ENCODE data around the gene ATP5PD. TPM values are rescaled to one million over a fixed set of nuclear protein-coding genes. Genes with fewer than 3 reads are reported as not detected.

ATP5PD gene
- total and polyA plus RNA-seq, 2 of the 13 experiments (the other 11 are each of a cell fraction or from before 2014, with no cell fraction given): 158 to 428 TPM

DNA sequence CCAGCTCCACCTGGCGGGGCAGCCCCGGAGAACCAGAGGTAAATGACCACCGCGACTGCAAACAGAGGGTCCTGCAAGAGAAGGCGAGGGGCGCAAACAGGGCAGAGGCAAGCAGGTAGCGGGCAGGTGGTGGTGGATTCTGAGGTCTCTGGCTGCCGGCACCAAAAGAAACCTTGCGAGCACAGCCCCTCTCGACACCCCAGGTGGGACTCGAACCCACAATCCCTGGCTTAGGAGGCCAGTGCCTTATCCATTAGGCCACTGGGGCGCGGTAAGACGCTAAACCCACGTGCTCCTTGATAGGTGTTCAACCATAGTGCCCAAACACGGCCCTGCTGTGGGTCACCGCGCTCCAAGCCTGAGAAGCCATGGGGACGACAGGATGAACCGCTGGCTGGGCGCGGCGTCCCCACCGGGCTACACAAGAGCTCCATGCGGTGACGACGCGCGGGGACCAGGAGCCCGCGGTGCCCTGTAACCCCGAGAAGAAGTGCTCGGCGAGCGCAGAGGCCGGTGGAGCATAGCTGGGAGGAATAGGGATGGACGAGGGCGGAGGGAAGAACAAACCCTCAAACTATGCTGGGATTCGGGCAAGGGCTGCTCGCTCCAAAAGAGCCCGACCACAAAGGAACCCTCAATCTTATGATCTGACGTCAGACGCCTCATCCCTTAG, 12.4 kb downstream of the ATP5PD start (continued):
- 0 out of 2 replicates have a peak, but pooled peaks have one; percentile 35 for TF ChIP-seq SIX4 (CRISPR knock-in tag; IDR thresholded peaks at IDR 0.05)
- TF ChIP-seq PATZ1 (CRISPR knock-in tag; IDR thresholded peaks at IDR 0.05): peak; percentile 54; the same call in 1 of the 2 replicates
- TF ChIP-seq SALL2 (CRISPR knock-in tag; IDR thresholded peaks at IDR 0.05): peak; percentile 81
- no peak for TF ChIP-seq CREM (IDR thresholded peaks at IDR 0.05)
- TF ChIP-seq CREM (CRISPR knock-in tag; IDR thresholded peaks at IDR 0.05): no peak
- TF ChIP-seq ZNF747 (CRISPR knock-in tag; IDR thresholded peaks at IDR 0.05; ENCODE audit: borderline replicate concordance): peak; percentile 50; the same call in 1 of the 2 replicates
- peak; percentile 93 for TF ChIP-seq WIZ (CRISPR knock-in tag; IDR thresholded peaks at IDR 0.05)
- TF ChIP-seq TAF1 (CRISPR knock-in tag; IDR thresholded peaks at IDR 0.05): peak; percentile 47
- peak; percentile 72 for TF ChIP-seq GABPB1 (CRISPR knock-in tag; IDR thresholded peaks at IDR 0.05)
- TF ChIP-seq ZMYM2 (CRISPR knock-in tag; IDR thresholded peaks at IDR 0.05): peak; percentile 99
- TF ChIP-seq, protein P1, sequence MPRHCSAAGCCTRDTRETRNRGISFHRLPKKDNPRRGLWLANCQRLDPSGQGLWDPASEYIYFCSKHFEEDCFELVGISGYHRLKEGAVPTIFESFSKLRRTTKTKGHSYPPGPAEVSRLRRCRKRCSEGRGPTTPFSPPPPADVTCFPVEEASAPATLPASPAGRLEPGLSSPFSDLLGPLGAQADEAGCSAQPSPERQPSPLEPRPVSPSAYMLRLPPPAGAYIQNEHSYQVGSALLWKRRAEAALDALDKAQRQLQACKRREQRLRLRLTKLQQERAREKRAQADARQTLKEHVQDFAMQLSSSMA (CRISPR knock-in tag; IDR thresholded peaks at IDR 0.05): 0 out of 2 replicates have a peak, but pooled peaks have one; percentile 53
- TF ChIP-seq, protein P2, sequence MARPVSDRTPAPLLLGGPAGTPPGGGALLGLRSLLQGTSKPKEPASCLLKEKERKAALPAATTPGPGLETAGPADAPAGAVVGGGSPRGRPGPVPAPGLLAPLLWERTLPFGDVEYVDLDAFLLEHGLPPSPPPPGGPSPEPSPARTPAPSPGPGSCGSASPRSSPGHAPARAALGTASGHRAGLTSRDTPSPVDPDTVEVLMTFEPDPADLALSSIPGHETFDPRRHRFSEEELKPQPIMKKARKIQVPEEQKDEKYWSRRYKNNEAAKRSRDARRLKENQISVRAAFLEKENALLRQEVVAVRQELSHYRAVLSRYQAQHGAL (CRISPR knock-in tag; IDR thresholded peaks at IDR 0.05; ENCODE audit: not compliant biosample characterization): peak; percentile 82
- TF ChIP-seq, protein P3, sequence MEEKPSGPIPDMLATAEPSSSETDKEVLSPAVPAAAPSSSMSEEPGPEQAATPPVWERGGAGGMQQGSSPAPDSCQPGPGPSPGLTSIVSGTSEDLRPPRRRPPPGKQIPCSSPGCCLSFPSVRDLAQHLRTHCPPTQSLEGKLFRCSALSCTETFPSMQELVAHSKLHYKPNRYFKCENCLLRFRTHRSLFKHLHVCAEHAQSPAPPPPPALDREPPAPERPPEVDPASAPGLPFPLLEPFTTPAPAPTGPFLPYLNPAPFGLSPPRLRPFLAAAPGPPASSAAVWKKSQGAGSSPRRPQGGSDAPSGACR (CRISPR knock-in tag; IDR thresholded peaks at IDR 0.05): peak; percentile 25; the same call in 1 of the 2 replicates
- peak; percentile 50 for TF ChIP-seq HNRNPLL (IDR thresholded peaks at IDR 0.05; ENCODE audit: low read depth, low read length, poor library complexity, severe bottlenecking)
- TF ChIP-seq SP4 (CRISPR knock-in tag; IDR thresholded peaks at IDR 0.05): no peak
- TF ChIP-seq, protein P4, sequence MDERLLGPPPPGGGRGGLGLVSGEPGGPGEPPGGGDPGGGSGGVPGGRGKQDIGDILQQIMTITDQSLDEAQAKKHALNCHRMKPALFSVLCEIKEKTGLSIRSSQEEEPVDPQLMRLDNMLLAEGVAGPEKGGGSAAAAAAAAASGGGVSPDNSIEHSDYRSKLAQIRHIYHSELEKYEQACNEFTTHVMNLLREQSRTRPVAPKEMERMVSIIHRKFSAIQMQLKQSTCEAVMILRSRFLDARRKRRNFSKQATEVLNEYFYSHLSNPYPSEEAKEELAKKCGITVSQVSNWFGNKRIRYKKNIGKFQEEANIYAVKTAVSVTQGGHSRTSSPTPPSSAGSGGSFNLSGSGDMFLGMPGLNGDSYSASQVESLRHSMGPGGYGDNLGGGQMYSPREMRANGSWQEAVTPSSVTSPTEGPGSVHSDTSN (CRISPR knock-in tag; IDR thresholded peaks at IDR 0.05): peak; percentile 38; the same call in 1 of the 2 replicates
- TF ChIP-seq IRF9 (CRISPR knock-in tag; IDR thresholded peaks at IDR 0.05; ENCODE audit: borderline replicate concordance): peak; percentile 92; the same call in 1 of the 2 replicates
- TF ChIP-seq, protein P5, sequence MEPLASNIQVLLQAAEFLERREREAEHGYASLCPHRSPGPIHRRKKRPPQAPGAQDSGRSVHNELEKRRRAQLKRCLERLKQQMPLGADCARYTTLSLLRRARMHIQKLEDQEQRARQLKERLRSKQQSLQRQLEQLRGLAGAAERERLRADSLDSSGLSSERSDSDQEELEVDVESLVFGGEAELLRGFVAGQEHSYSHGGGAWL (CRISPR knock-in tag; IDR thresholded peaks at IDR 0.05): peak; percentile 74; the same call in 1 of the 2 replicates
- peak; percentile 89 for TF ChIP-seq HDAC2 (CRISPR knock-in tag; IDR thresholded peaks at IDR 0.05)
- peak; percentile 81; the same call in 1 of the 2 replicates for TF ChIP-seq ZBTB26 (CRISPR knock-in tag; IDR thresholded peaks at IDR 0.05; ENCODE audit: borderline replicate concordance)
- TF ChIP-seq NAIF1 (CRISPR knock-in tag; IDR thresholded peaks at IDR 0.05; ENCODE audit: borderline replicate concordance): peak; percentile 92
